Panc1 (cell line): Measurements from ENCODE around the gene ORM1. TPM values are rescaled to one million over a fixed set of nuclear protein-coding genes. Genes with fewer than 3 reads are reported as not detected.
"Not testable (repeated sequence)": the region's sequence is repeated elsewhere in the genome, so short reads cannot be mapped to it uniquely, and the experiment has no call there.

Experiments
- ATAC-seq: fragments of 200-7000 bp; cut with Tn5 transposase; 2 replicates; pipeline ENCODE4 v1.9.1; 2020; ENCODE audit warnings: mild to moderate bottlenecking, moderate library complexity
- BruUV-seq: library from RNA; stranded (reverse); fragments of 400-500 nt; replicated peaks from 2 replicates; lab custom pipeline; 2021; lab: Mats Ljungman, UMichigan
- CTCF ChIA-PET: fragments of 300-600 bp; sonication (Branson Sonifier 250); formaldehyde crosslinking; loops from one replicate; lab custom pipeline; 2022; ENCODE audit warnings: antibody characterized with exemption; lab: Charles Lee
- POLR2A ChIA-PET: fragments of 300-600 bp; sonication (Branson Sonifier 250); formaldehyde crosslinking; loops from one replicate; lab custom pipeline; 2022; ENCODE audit warnings: antibody characterized with exemption; lab: Charles Lee
- DNase-seq: peaks from one replicate; pipeline ENCODE4 v3.0.0-alpha.2; 2010; ENCODE audit warnings: low read depth, low spot score
- H3K27ac ChIP-seq: 2 replicates; pipeline ENCODE4 v1.5.1; 2011; ENCODE audit warnings: mild to moderate bottlenecking, low read length, inconsistent platforms
- H3K27me3 ChIP-seq: fragments of 200-500 bp; sonication (Bioruptor generic); 2 replicates; pipeline ENCODE4 v1.6.0; 2014; ENCODE audit warnings: low read length, inconsistent platforms; ENCODE audit not compliant: control insufficient read depth, insufficient read depth
- H3K36me3 ChIP-seq: fragments of 200-500 bp; sonication (Bioruptor generic); 2 replicates; pipeline ENCODE4 v1.5.1; 2014; ENCODE audit warnings: inconsistent platforms, mild to moderate bottlenecking, low read length, moderate library complexity; ENCODE audit not compliant: control insufficient read depth, insufficient read depth
- H3K4me1 ChIP-seq: 2 replicates; pipeline ENCODE4 v1.5.1; 2011; ENCODE audit warnings: inconsistent platforms, mild to moderate bottlenecking, low read length, moderate library complexity; ENCODE audit not compliant: control insufficient read depth, insufficient read depth
- H3K4me3 ChIP-seq, 2 experiments: 2 replicates each; pipeline ENCODE4 v1.5.1; 2011 to 2012; ENCODE audit warnings: low read depth in 2 of 2, low read length in 2 of 2, mild to moderate bottlenecking in 2 of 2, inconsistent platforms in 1 of 2, moderate library complexity in 1 of 2
- H3K9me3 ChIP-seq: fragments of 200-500 bp; sonication (Bioruptor generic); 2 replicates; pipeline ENCODE4 v1.5.1; 2014; ENCODE audit warnings: low read depth, mild to moderate bottlenecking, inconsistent platforms, low read length, moderate library complexity; ENCODE audit not compliant: control insufficient read depth, insufficient read depth
- CTCF ChIP-seq: fragments of 450-650 bp; IDR thresholded peaks from 2 replicates; pipeline ENCODE4 v1.5.1; 2017; ENCODE audit warnings: mild to moderate bottlenecking
- POLR2AphosphoS5 ChIP-seq: IDR thresholded peaks from 2 replicates; pipeline ENCODE4 v1.6.1; 2012; ENCODE audit warnings: mild to moderate bottlenecking, low read depth, low read length, moderate library complexity
- REST ChIP-seq, 2 experiments: IDR thresholded peaks; 2 replicates each; pipeline ENCODE4 v1.6.1; 2011 to 2012; ENCODE audit warnings: low read depth in 2 of 2, control low read depth in 1 of 2, low read length in 1 of 2, mild to moderate bottlenecking in 1 of 2, moderate library complexity in 1 of 2; ENCODE audit not compliant: insufficient read depth in 1 of 2
- SIN3A ChIP-seq: IDR thresholded peaks from 2 replicates; pipeline ENCODE4 v1.6.1; 2012; ENCODE audit warnings: low read depth, mild to moderate bottlenecking, low read length, moderate library complexity, borderline replicate concordance; ENCODE audit not compliant: insufficient read depth
- TCF7L2 ChIP-seq: IDR thresholded peaks from 2 replicates; pipeline ENCODE4 v1.6.1; 2011; ENCODE audit warnings: mild to moderate bottlenecking, low read depth, low read length, inconsistent platforms
- in situ Hi-C: cut with HindIII; loops from 2 replicates; pipeline ENCODE4 v1.10.0; 2016; ENCODE audit warnings: low sequenced_read_pairs, low pct_unique_long_range_greater_than_20kb
- intact Hi-C: fragments of 100-400 bp; cut with micrococcal nuclease; formaldehyde crosslinking; loops from one replicate; pipeline ENCODE4 v1.10.0; 2022; ENCODE audit not compliant: unreplicated experiment
- total RNA-seq: library from RNA; stranded (reverse); gene quantifications from one replicate; pipeline ENCODE4 v1.2.1, GENCODE V29; 2021; ENCODE audit not compliant: unreplicated experiment

ORM1 gene
- total RNA-seq, 1 experiment from 2014 or later: 3.5 TPM

- ATAC-seq: no peak
- no peaks in the 10 kb centered on the region for H3K4me1 ChIP-seq
- ChIA-PET CTCF (no interaction called here), POLR2A (no interaction called here)
- no TSS peak for BruUV-seq
- in situ Hi-C loops: no loop called here
- H3K27ac ChIP-seq: no peak overlapping the region
- H3K4me3 ChIP-seq: no peak overlapping the region
- TF ChIP-seq SIN3A: no peak
- no peak for TF ChIP-seq REST (IDR thresholded peaks at IDR 0.05; ENCODE audit: insufficient read depth in 1 of 2, low read depth in 2 of 2, low read length in 1 of 2)
- TF ChIP-seq POLR2AphosphoS5: no peak
- no peak for TF ChIP-seq TCF7L2
- TF ChIP-seq CTCF: no peak
- intact Hi-C loops: no loop called here
- no peaks in the 10 kb centered on the region for H3K27me3 ChIP-seq
- no peak for DNase-seq
- H3K36me3 ChIP-seq: no peaks in the 10 kb centered on the region
- H3K9me3 ChIP-seq: no peaks in the 10 kb centered on the region
These were observed 4.9 kb downstream of the ORM1 start for GRCh38 chr9:114327749-114328148.

GRCh38 chr9:114328357-114328820, 5.5 kb downstream of the ORM1 start:
- POLR2A ChIA-PET, ATAC-seq, in situ Hi-C loops, intact Hi-C loops, H3K36me3 ChIP-seq, BruUV-seq, DNase-seq, H3K27me3 ChIP-seq, H3K9me3 ChIP-seq, H3K27ac ChIP-seq, H3K4me3 ChIP-seq, CTCF ChIA-PET, H3K4me1 ChIP-seq: not testable (repeated sequence)

GRCh38 chr9:114328937-114329624, 6.2 kb downstream of the ORM1 start:
- DNase-seq, H3K27me3 ChIP-seq, POLR2A ChIA-PET, H3K4me3 ChIP-seq, ATAC-seq, H3K4me1 ChIP-seq, H3K9me3 ChIP-seq, CTCF ChIA-PET, H3K36me3 ChIP-seq, BruUV-seq, H3K27ac ChIP-seq, in situ Hi-C loops, intact Hi-C loops: not testable (repeated sequence)

GRCh38 chr9:114329625-114330022, 6.7 kb downstream of the ORM1 start, which contains the start of gene ORM2:
ORM2 (plus strand) TSS chr9:114329869; CDS start chr9:114329905, 36 bp downstream.
- POLR2A ChIA-PET, H3K27ac ChIP-seq, H3K36me3 ChIP-seq, H3K9me3 ChIP-seq, DNase-seq, CTCF ChIA-PET, H3K27me3 ChIP-seq, H3K4me3 ChIP-seq, H3K4me1 ChIP-seq, in situ Hi-C loops, intact Hi-C loops, BruUV-seq: not testable (repeated sequence)
- ATAC-seq: peak; percentile 16; the same call in 1 of the 2 replicates
